Upper lobe of left lung (tissue), 4 donors: ENCODE measurements around the gene DPPA5.

Experiments used
- CTCF ChIP-seq, 6 experiments: fragments of 450-650 bp in 4 of 6; fragments of 200-600 bp in 2 of 6; sonication (generic) in 2 of 6; IDR thresholded peaks; one replicate each; pipeline ENCODE4 v1.5.1; 2016 to 2019; ENCODE audit warnings: antibody characterized with exemption in 6 of 6
- POLR2A ChIP-seq, 4 donors: fragments of 450-650 bp; IDR thresholded peaks; one replicate each; pipeline ENCODE4 v1.5.1; 2016 to 2017; ENCODE audit warnings: antibody characterized with exemption in 4 of 4, mild to moderate bottlenecking in 2 of 4

GRCh38 chr6:73388433-73388799 lies 34.3 kb upstream of the DPPA5 start:
- TF ChIP-seq CTCF (IDR thresholded peaks at IDR 0.05) (no peak), POLR2A (IDR thresholded peaks at IDR 0.05) (no peak)
